D721Med (cell line): ENCODE measurements around the gene GFER.
A peak's percentile ranks its signal among the peaks of the same experiment; 100 is the strongest.

Experiments
- DNase-seq: peaks from one replicate; pipeline ENCODE4 v3.0.0; 2011; ENCODE audit warnings: low spot score; ENCODE audit not compliant: insufficient read length
- FAIRE-seq: peaks from 2 replicates; lab custom pipeline; 2011; peaks lifted over from hg19 to GRCh38; lab: Jason Lieb, UNC
- CTCF ChIP-seq: IDR thresholded peaks from 2 replicates; pipeline ENCODE4 v1.5.1; 2012; ENCODE audit warnings: mild to moderate bottlenecking, control low read depth; ENCODE audit not compliant: insufficient read depth; ENCODE audit errors: missing control alignments

GFER gene

GRCh38 chr16:2015117-2015946, 31.3 kb downstream of the GFER start:
- FAIRE-seq (no peak), DNase-seq (no peak)
- TF ChIP-seq CTCF = no peak

GRCh38 chr16:2015947-2016208, 31.9 kb downstream of the GFER start:
- no peak for DNase-seq
- FAIRE-seq = no peak
- no peak for TF ChIP-seq CTCF

GRCh38 chr16:2016407-2016922, 32.5 kb downstream of the GFER start:
- no peak for DNase-seq
- peak; percentile 23 for TF ChIP-seq CTCF
- no peak for FAIRE-seq

- TF ChIP-seq CTCF = no peak
- DNase-seq (peak; percentile 73), FAIRE-seq (no peak)
Observed at GRCh38 chr16:2019518-2019920, 35.5 kb downstream of the GFER start, which contains the start of gene NPW. NPW (plus strand) TSS chr16:2019785.

- FAIRE-seq (no peak), DNase-seq (no peak)
- no peak for TF ChIP-seq CTCF
Observed at GRCh38 chr16:2019921-2020831, 36.2 kb downstream of the GFER start.

GRCh38 chr16:2022723-2023091, 38.7 kb downstream of the GFER start:
- FAIRE-seq = no peak
- TF ChIP-seq CTCF = no peak
- no peak for DNase-seq
